Measurements from ENCODE around the gene COL18A1.

GRCh38 chr21:45421846-45422775 is 17.1 kb downstream of the COL18A1 start:
- no peak for TF ChIP-seq CTCF (IDR thresholded peaks at IDR 0.05)
- TF ChIP-seq ZFP36 (IDR thresholded peaks at IDR 0.05; ENCODE audit: borderline replicate concordance, partially characterized antibody): no peak
- TF ChIP-seq MAZ (IDR thresholded peaks at IDR 0.05; ENCODE audit: borderline replicate concordance, low read depth, low read length): no peak
- TF ChIP-seq CEBPB (IDR thresholded peaks at IDR 0.05): no peak
- no peak for TF ChIP-seq RAD21 (conservative IDR thresholded peaks at IDR 0.05 in 1 of 2, IDR thresholded peaks at IDR 0.05 in 1 of 2)
- TF ChIP-seq ESRRA (IDR thresholded peaks at IDR 0.05; ENCODE audit: borderline replicate concordance, low read length): no peak
- TF ChIP-seq JUN (IDR thresholded peaks at IDR 0.05): no peak
- no peak for TF ChIP-seq MAX (IDR thresholded peaks at IDR 0.05)
- no peak for TF ChIP-seq CHD2 (IDR thresholded peaks at IDR 0.05; ENCODE audit: low read length, partially characterized antibody)
- TF ChIP-seq POLR2A (IDR thresholded peaks at IDR 0.05; ENCODE audit: low read length): no peak
- no peak for TF ChIP-seq GATA3 (IDR thresholded peaks at IDR 0.05; ENCODE audit: borderline replicate concordance)

Data from A549 (cell line).